Lower lobe of right lung (tissue), 2 donors: Measurements from ENCODE around the gene DLX6. TPM values are rescaled to one million over a fixed set of nuclear protein-coding genes. Genes with fewer than 3 reads are reported as not detected.

Experiments
- ATAC-seq, 2 donors: fragments of 200-7000 bp; cut with Tn5 transposase; one replicate each; pipeline ENCODE4 v1.9.1; 2020 to 2022; ENCODE audit warnings: mild to moderate bottlenecking in 2 of 2, moderate library complexity in 2 of 2
- DNase-seq: peaks from one replicate; pipeline ENCODE4 v3.0.0-alpha.2; 2020
- H3K27ac ChIP-seq: fragments of 200-600 bp; one replicate; pipeline ENCODE4 v1.8.0; 2022
- H3K27me3 ChIP-seq: fragments of 200-600 bp; one replicate; pipeline ENCODE4 v1.8.0; 2022; ENCODE audit warnings: low read depth
- H3K36me3 ChIP-seq: fragments of 200-600 bp; one replicate; pipeline ENCODE4 v1.8.0; 2022; ENCODE audit warnings: mild to moderate bottlenecking
- H3K4me1 ChIP-seq: fragments of 200-600 bp; one replicate; pipeline ENCODE4 v1.8.0; 2022
- H3K4me3 ChIP-seq: fragments of 200-600 bp; one replicate; pipeline ENCODE4 v1.8.0; 2022; ENCODE audit warnings: mild to moderate bottlenecking
- H3K9me3 ChIP-seq: fragments of 200-600 bp; one replicate; pipeline ENCODE4 v1.8.0; 2022
- intact Hi-C: fragments of 100-400 bp; cut with DNase I; formaldehyde crosslinking; loops from one replicate; pipeline ENCODE4 v1.11.0; 2022
- long read RNA-seq: library from polyadenylated mRNA; unstranded; transcript quantifications from one replicate; pipeline ENCODE4 v2.0.0, GENCODE V29; 2021
- total RNA-seq: library from RNA; stranded (reverse); fragmentation: NEBNext Ultra II Directional; extraction: Animal tissue kit (Norgen Biotek cat#: 25700); gene quantifications from one replicate; pipeline ENCODE4 v1.2.1, GENCODE V29; 2021
- TF ChIP-seq, protein P1 (sequence below): fragments of 200-600 bp; IDR thresholded peaks from one replicate; pipeline ENCODE4 v1.8.0; 2022; ENCODE audit warnings: antibody characterized with exemption, mild to moderate bottlenecking
- donor health status: DM: no; HTN: yes; CAD: no; lungs with severe emphysema.

The DLX6 gene
- total RNA-seq, result not detected
- long read RNA-seq, result 0 reads

DNA sequence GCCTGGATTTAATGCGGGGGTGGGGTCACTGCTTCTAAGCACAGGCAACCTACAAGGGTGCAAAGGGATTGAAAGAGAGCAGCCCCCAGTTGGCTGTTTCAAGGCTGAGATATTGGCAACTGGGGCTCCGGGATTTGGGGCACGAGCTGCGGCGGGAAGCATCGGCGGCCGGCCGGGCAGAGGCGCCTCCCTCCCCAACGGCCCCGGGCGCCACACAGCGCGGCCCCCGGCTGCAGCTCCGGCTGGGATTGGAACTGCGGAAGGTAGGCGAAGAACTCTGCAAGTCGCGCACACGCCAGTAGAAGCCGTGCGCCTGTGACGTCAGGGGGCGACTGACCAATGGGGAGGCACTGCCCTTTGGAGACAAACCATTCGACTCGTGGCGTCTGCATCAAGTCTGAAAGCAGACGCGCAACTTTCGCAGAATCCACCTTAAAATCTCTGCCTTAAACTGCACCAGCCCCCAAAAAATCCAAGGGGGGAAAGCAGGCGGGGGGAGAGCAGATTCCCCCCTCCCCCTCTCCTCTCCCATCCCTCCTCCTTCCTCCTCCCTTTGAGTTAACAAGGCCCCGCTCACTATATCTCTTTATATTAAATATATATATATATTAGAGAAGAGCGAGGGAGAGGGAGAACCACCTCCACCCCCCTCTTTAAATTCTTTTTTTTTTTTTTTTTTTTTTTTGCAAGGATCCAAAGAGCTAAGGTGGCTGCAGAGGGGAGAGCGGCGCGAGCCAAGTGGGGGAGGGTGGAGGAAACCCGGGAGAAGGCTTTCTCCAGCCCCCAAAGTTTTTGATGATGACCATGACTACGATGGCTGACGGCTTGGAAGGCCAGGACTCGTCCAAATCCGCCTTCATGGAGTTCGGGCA is at the start of gene DLX6:
TSS of gene DLX6 (plus strand) at position 371 of the 872 bp plus-strand sequence. CDS start at position 796, 425 bp downstream.
- intact Hi-C loops, result no loop called here
- Histone ChIP-seq H3K27me3 (peaks cover 100% of the 10 kb centered on the region), H3K27ac (no peak within 1 kb of the TSS), H3K4me3 (peak within 1 kb of the TSS; percentile 37), H3K4me1 (peaks cover 13% of the 10 kb centered on the region), H3K36me3 (no peaks in the 10 kb centered on the region), H3K9me3 (no peaks in the 10 kb centered on the region)
- DNase-seq (no peak), ATAC-seq (peak; percentile 24 to 34)
- TF ChIP-seq, protein P1, sequence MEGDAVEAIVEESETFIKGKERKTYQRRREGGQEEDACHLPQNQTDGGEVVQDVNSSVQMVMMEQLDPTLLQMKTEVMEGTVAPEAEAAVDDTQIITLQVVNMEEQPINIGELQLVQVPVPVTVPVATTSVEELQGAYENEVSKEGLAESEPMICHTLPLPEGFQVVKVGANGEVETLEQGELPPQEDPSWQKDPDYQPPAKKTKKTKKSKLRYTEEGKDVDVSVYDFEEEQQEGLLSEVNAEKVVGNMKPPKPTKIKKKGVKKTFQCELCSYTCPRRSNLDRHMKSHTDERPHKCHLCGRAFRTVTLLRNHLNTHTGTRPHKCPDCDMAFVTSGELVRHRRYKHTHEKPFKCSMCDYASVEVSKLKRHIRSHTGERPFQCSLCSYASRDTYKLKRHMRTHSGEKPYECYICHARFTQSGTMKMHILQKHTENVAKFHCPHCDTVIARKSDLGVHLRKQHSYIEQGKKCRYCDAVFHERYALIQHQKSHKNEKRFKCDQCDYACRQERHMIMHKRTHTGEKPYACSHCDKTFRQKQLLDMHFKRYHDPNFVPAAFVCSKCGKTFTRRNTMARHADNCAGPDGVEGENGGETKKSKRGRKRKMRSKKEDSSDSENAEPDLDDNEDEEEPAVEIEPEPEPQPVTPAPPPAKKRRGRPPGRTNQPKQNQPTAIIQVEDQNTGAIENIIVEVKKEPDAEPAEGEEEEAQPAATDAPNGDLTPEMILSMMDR, result no peak

GRCh38 chr7:96959135-96959534 is 46.2 kb upstream of the DLX6 start:
- Histone ChIP-seq H3K27ac (no peak overlapping the region), H3K9me3 (no peaks in the 10 kb centered on the region), H3K27me3 (no peaks in the 10 kb centered on the region), H3K36me3 (no peaks in the 10 kb centered on the region), H3K4me3 (no peak overlapping the region), H3K4me1 (no peaks in the 10 kb centered on the region)
- ATAC-seq (no peak), DNase-seq (no peak)
- TF ChIP-seq, protein P1, result no peak
- intact Hi-C loops, result no loop called here

DNA sequence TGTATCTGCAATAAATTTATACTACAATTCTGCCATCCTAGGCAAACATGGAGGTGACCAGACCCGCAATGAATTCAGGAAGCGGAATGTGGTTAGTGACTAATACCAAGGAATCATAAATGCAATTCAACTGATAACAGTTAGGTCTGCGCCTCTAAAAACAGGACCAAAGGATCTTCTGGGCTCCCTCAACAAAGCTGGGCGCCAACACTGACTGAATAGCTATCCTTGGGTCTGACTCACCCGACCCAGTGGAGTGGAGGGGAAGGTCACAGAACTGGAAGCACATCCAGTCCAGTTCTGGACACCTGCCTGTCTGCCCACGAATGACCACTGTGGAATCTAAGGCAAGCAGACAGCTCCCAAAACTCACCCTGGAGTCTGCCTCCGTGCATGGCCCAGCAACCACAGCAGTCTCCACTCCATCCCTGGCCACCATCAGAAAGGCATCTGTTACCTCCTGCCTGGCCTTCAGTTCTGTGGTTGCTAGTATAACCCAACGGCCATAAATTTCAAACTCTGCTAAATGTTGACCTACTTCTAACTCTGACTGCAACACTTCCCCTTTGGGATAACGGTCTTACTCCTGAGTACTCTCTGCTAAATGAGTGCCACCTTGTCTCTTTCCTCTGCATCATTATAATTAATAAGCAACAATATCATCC is 43.0 kb upstream of the DLX6 start:
- Histone ChIP-seq H3K27me3 (no peaks in the 10 kb centered on the region), H3K27ac (no peak overlapping the region), H3K9me3 (no peaks in the 10 kb centered on the region), H3K4me3 (no peak overlapping the region), H3K4me1 (no peaks in the 10 kb centered on the region), H3K36me3 (no peaks in the 10 kb centered on the region)
- no peak for DNase-seq
- ATAC-seq, result no peak
- intact Hi-C loops, result no loop called here
- TF ChIP-seq, protein P1, result no peak

DNA sequence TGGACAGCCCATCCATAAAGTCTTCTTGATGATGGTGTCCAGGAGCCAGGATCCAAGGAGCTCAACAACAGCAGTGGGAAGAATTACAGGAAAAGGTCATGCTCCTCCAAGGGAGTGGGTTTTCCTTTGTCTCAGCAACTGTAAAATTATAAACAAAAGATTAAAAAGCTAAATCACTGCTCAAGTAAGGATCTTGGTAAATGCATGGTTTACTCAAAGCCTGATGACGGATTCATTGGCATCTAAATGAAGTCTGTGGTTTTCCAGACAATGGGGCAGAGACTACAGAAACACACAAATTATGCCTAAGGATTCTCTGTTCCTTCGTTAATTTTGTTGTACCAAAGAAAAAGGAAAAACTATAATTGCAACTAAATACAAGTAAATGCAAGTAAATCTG is 36.4 kb upstream of the DLX6 start:
- Histone ChIP-seq H3K9me3 (no peaks in the 10 kb centered on the region), H3K4me3 (no peak overlapping the region), H3K4me1 (no peaks in the 10 kb centered on the region), H3K36me3 (no peaks in the 10 kb centered on the region), H3K27ac (no peak overlapping the region), H3K27me3 (no peaks in the 10 kb centered on the region)
- ATAC-seq (no peak), DNase-seq (no peak)
- intact Hi-C loops, result no loop called here
- TF ChIP-seq, protein P1, result no peak

GRCh38 chr7:96970739-96971138 is 34.6 kb upstream of the DLX6 start:
- Histone ChIP-seq H3K27ac (no peak overlapping the region), H3K36me3 (no peaks in the 10 kb centered on the region), H3K9me3 (no peaks in the 10 kb centered on the region), H3K4me3 (no peak overlapping the region), H3K27me3 (no peaks in the 10 kb centered on the region), H3K4me1 (no peaks in the 10 kb centered on the region)
- TF ChIP-seq, protein P1, result no peak
- DNase-seq (no peak), ATAC-seq (no peak)
- intact Hi-C loops, result no loop called here
